AG09309 (cell line): ENCODE data around the gene KLF6.

Experiments
- DNase-seq: peaks from one replicate; pipeline ENCODE4 v3.0.0-alpha.2; 2010; ENCODE audit warnings: low read depth
- H3K4me3 ChIP-seq: 2 replicates; pipeline ENCODE4 v1.5.1; 2011; ENCODE audit warnings: mild to moderate bottlenecking, low read depth, low read length, moderate library complexity; ENCODE audit not compliant: control insufficient read depth
- TF ChIP-seq, protein P1 (sequence below): IDR thresholded peaks from 2 replicates; pipeline ENCODE4 v1.5.1; 2011; ENCODE audit warnings: mild to moderate bottlenecking, low read depth, low read length, inconsistent platforms; ENCODE audit not compliant: insufficient read depth, control insufficient read depth; ENCODE audit errors: missing control alignments

Gene KLF6

GRCh38 chr10:3812141-3812540 lies 27.1 kb upstream of the KLF6 start:
- no peak overlapping the region for H3K4me3 ChIP-seq
- TF ChIP-seq, protein P1, sequence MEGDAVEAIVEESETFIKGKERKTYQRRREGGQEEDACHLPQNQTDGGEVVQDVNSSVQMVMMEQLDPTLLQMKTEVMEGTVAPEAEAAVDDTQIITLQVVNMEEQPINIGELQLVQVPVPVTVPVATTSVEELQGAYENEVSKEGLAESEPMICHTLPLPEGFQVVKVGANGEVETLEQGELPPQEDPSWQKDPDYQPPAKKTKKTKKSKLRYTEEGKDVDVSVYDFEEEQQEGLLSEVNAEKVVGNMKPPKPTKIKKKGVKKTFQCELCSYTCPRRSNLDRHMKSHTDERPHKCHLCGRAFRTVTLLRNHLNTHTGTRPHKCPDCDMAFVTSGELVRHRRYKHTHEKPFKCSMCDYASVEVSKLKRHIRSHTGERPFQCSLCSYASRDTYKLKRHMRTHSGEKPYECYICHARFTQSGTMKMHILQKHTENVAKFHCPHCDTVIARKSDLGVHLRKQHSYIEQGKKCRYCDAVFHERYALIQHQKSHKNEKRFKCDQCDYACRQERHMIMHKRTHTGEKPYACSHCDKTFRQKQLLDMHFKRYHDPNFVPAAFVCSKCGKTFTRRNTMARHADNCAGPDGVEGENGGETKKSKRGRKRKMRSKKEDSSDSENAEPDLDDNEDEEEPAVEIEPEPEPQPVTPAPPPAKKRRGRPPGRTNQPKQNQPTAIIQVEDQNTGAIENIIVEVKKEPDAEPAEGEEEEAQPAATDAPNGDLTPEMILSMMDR, result no peak
- DNase-seq, result no peak

- DNase-seq, result no peak
- H3K4me3 ChIP-seq, result no peak overlapping the region
- TF ChIP-seq, protein P1, result no peak
Measured at GRCh38 chr10:3811291-3811870, 26.4 kb upstream of the KLF6 start.

- H3K4me3 ChIP-seq, result no peak overlapping the region
- TF ChIP-seq, protein P1, result no peak
- no peak for DNase-seq
Measured at GRCh38 chr10:3808689-3809199, 23.7 kb upstream of the KLF6 start.

DNA sequence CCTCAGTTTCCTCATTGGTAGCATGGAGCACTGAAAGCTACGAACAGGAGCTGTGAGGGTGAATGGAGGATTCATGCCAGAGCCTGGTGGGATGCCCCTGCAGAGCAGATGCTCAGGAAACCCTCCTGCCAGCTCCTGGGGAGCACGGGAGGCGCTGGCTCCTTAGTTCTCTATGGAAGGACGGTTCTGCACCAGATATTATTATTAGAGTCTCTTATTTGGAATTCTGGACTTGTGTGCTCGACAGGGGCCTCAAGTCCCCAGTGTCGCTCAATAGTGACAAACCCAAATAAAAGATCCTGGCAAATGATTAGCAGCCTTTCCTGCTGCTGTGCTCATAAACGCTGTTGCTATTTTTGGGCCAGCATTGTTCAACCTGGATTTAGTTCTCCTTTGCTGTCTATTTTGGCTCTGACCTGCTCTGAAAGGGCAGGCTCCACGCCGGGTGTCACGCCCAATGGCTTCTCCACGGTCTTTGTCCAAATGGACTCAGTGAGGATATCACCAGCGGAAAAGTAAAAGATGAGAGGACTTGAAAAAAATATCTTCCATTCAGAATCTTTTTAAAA lies 23.0 kb upstream of the KLF6 start:
- TF ChIP-seq, protein P1, result no peak

GRCh38 chr10:3807211-3807927 lies 22.4 kb upstream of the KLF6 start:
- TF ChIP-seq, protein P1, result no peak
- no peak overlapping the region for H3K4me3 ChIP-seq
- no peak for DNase-seq

More for the DNA sequence above, 23.0 kb upstream of the KLF6 start:
- no peak overlapping the region for H3K4me3 ChIP-seq
- no peak for DNase-seq

DNA sequence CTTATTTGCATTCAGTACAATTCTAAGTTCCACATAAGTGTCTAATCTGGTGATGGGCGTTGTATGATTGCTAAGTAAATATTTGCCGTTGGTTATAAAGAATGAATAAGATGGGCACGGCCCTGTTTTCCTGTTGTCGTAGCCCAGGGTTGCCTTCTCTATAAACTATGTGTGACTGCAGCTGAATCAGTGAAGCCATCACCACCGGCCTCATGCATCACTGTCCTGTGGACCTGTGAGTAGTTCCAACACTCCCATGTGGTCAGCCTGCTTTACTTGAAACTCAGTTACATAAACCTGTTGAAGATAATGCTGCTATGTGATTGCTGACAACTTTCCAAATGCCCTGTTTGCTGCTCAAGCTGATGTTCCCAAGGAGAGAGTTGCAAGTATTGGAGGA lies 21.6 kb upstream of the KLF6 start:
- H3K4me3 ChIP-seq, result no peak overlapping the region
- TF ChIP-seq, protein P1, result no peak
- DNase-seq, result no peak
